NCI-H524 treated with DMSO at 0.1 percent for 48 hours (cell line): ENCODE data around the gene H19.

Experiments
- DNase-seq: peaks from one replicate; lab custom pipeline; 2025; lab: John Stamatoyannopoulos, UW

H19 gene

GRCh38 chr11:1997755-1998154 is at the start of gene H19:
Gene H19 (minus strand): TSS chr11:1997842.
- no peak for DNase-seq

GRCh38 chr11:2041963-2042362 is 44.3 kb upstream of the H19 start:
- DNase-seq: no peak

- no peak for DNase-seq
Measured at GRCh38 chr11:2041153-2041552, 43.5 kb upstream of the H19 start.

GRCh38 chr11:2039198-2039759 is 41.6 kb upstream of the H19 start:
- no peak for DNase-seq

- no peak for DNase-seq
Measured at GRCh38 chr11:2036863-2037486, 39.3 kb upstream of the H19 start.

GRCh38 chr11:2035382-2035781 is 37.7 kb upstream of the H19 start:
- no peak for DNase-seq

- no peak for DNase-seq
Measured at GRCh38 chr11:2031058-2031457, 33.4 kb upstream of the H19 start.

GRCh38 chr11:2027708-2028107 is 30.1 kb upstream of the H19 start:
- no peak for DNase-seq

GRCh38 chr11:2015025-2015424 is 17.4 kb upstream of the H19 start:
- DNase-seq: no peak

GRCh38 chr11:2012440-2012839 is 14.8 kb upstream of the H19 start:
- no peak for DNase-seq

GRCh38 chr11:2004466-2004865 is 6.8 kb upstream of the H19 start:
- no peak for DNase-seq

GRCh38 chr11:2002807-2003206 is 5.2 kb upstream of the H19 start:
- DNase-seq: no peak

- DNase-seq: no peak
Measured at GRCh38 chr11:2002042-2002776, 4.6 kb upstream of the H19 start.

- no peak for DNase-seq
Measured at GRCh38 chr11:1998861-1999260, 1.2 kb upstream of the H19 start.

GRCh38 chr11:1998290-1998689 is 648 bp upstream of the H19 start:
- DNase-seq: no peak

GRCh38 chr11:1994121-1994520 is 3.5 kb downstream of the H19 start:
- no peak for DNase-seq

- no peak for DNase-seq
Measured at GRCh38 chr11:1992111-1992510, 5.5 kb downstream of the H19 start.

GRCh38 chr11:1990872-1991578 is 6.6 kb downstream of the H19 start:
- no peak for DNase-seq

- no peak for DNase-seq
Measured at GRCh38 chr11:1989953-1990352, 7.7 kb downstream of the H19 start.

- no peak for DNase-seq
Measured at GRCh38 chr11:1988667-1989317, 8.8 kb downstream of the H19 start.

GRCh38 chr11:1988174-1988573 is 9.5 kb downstream of the H19 start:
- DNase-seq: no peak

- no peak for DNase-seq
Measured at GRCh38 chr11:1987024-1987423, 10.6 kb downstream of the H19 start.

GRCh38 chr11:1983601-1983961 is 14.1 kb downstream of the H19 start:
- no peak for DNase-seq
